GM21447 (cell line): ENCODE data around the gene TAF1A.
A peak's percentile ranks its signal among the peaks of the same experiment; 100 is the strongest.

Experiments used
- ATAC-seq: cut with Tn5 transposase; IDR thresholded peaks from one replicate; pipeline ENCODE4 v1.9.1; 2021; ENCODE audit not compliant: unreplicated experiment

TAF1A gene

DNA sequence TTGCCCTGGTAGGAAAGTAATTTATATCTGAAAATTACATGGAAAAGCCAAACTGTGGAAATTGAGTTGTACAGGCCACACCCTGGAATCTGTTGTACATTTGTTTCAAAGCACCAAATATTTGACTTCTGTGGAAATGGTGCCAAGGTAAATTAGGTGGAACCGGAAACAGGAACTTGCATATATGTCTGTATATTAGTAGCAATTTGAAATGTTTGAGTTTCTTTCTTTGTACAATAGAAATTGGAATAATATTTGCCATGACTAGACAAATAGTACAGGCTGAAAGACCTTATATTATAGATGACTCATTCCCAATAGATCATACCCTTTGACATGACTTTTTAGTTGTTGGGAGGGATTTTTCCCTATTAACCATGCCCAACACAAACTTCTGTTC lies 10.5 kb upstream of the TAF1A start:
- ATAC-seq = no peak

DNA sequence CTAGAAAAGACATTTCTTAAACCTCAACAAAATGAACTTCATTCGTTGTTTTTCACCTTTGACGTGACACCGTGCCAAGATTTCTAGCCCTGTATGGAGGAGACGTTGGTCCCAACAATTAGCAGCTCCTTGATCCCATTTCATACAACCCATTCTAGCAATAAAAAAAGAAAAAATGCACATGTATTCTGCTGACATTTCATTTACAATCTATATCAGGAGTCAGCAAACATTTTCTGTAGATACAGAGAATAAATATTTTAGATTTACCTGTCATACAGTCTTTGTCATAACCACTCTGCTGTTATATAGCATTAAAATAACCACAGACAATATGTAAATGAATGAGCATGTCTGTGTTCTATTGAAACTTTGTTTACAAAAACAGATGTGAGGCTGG lies 7.0 kb upstream of the TAF1A start:
- ATAC-seq = no peak

DNA sequence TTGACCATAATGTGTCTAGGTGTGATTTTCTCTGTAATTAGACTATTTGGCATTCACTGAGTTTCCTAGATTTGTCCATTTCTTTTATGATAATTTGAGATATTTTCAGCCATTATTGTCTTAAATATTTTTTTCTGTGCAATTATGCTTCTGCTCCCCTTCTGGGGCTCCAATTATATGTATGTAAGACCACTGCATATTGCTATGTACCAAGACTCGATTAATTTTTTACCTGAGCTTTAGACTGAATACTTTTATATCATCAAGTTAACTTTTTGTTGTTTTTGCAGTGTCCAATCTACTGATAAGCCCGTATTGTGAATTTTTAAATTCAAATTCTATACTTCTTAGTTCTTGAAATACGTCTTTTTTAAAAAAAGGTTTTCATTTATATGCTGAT lies 5.1 kb upstream of the TAF1A start:
- no peak for ATAC-seq

DNA sequence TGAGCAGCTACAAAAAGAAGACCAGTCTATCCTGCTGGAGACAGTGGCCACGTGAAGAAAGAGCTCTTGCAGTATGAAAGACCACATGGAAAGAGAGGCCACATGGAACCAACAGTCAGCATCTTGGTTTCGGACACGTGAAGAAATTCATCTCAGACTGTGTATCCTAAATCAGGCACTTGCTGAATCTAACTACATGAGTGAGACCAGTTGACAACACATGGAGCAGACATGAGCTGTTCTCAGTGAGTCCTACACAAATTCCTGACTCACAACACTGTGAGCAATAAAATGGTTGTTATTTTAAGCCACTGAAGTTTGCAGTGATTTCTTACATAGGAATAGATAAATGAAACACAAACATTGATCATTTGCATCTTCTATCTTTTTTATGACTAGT lies 2.4 kb upstream of the TAF1A start:
- ATAC-seq = no peak

DNA sequence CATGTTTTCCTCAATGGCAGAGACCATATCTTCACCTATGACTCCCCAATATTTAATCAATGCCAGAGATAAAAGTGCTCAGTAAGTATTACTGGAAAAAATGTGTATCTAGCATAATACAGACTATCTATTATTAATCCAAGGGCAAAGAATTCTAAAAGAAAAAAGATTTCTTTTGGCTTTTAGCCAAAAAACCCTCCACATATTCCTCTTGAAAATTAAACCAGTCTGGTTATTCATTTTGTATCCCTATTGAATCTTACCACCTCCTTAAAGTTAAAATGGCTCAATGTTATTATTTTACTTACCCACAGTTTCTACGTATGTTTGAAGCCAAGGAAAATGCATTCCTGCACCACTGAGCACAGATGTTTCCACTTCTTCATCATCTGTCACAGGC lies 1.6 kb downstream of the TAF1A start:
- ATAC-seq = no peak

DNA sequence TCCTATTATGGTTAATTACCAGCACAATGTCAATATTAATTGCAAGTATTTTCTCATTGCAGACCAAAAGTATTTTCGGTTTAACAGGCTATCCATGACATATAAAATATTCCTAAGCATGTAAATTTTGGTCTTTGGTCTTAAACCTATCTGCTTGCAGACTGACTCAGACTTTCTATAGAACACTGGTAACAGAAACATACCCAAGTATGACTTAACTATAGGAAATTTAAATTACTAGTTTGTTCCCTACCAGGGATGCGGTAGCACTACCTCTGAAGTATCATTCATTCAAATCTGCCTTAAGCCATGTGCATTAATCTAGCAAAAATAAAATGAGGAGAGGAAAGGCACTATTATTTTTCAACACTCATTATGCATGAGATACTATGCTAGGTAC lies 2.9 kb downstream of the TAF1A start:
- ATAC-seq = no peak

DNA sequence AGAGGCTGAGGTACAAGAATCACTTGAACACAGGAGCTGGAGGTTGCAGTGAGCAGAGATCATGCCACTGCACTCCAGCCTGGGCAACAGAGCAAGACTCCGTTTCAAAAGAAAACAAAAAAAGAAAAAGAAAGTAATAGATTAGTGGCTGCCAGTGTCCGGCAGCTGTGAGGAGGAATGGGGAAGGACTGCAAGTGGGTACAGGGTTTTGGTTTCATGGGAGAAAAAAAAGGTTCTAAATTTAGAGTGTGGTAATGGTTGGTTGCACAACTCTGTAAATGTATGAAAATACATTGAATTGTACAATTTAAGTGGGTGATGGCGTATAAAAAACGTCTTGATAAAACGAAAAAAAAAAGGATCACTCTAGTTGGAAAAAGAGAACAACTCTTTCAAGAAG lies 6.7 kb downstream of the TAF1A start:
- ATAC-seq = peak; percentile 94

DNA sequence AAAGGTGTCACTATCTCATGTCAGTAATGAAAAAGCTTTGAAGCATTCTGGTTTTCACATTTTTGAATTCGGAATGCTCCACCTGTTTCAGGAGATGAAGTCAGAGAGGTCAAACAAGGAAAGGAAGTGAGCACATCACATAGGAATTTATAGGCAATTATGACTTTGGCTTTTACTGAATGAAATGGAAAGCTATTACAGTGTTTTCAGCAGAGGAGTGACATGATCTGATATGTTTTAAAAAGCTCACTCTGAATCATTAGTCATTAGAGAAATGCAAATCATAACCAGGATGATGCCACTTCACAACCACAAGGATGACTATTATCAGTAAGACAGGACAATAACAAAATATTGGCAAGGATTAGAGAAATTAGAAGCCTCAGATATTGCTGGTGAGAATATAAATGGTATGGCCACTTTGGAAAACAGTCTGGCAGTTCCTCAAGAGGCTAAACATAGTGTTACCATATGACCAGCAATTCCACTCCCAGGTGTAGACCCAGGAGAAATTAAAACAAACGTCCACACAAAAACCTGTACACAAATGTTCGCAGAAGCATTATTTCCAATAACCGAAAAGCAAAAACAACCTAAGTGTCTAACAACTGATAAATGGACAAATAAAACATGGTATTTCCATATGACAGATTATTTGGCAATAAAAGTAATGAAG lies 7.5 kb downstream of the TAF1A start:
- ATAC-seq = peak; percentile 46

DNA sequence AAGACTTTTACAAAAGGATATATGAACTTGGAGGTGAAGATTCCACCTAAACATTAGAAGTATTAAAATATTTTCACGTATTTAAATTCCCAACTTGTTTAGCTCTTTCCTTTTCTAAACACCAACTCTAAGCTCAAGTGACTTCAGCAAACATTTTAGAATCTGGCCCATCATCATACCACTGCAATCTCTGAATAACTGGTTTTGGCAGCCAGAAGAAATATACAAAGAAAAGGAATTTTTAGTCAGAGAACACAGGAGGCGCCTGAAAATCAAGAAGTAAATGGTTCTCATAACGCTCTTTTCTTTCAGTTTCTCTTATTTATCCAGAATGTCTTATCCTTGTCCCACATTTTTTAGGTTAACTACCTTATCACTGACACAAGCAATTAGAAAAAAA lies 10.4 kb downstream of the TAF1A start:
- no peak for ATAC-seq

DNA sequence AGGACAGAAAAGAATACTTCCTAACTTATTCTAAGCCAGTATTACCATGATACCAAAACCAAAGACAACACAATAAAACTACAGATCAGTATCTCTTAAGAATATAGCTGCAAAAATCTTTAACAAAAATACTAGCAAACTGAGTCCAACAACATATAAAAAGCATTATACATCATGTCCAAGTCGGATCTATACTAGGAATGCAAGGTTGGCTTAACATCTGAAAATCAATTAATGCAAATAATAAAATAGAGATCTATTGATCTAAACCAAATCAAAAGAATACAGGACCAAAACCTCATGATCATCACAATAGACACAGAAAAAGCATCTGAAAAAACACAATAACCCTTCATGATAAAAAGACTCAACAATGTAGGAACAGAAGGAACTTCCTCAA lies 18.9 kb downstream of the TAF1A start:
- no peak for ATAC-seq

DNA sequence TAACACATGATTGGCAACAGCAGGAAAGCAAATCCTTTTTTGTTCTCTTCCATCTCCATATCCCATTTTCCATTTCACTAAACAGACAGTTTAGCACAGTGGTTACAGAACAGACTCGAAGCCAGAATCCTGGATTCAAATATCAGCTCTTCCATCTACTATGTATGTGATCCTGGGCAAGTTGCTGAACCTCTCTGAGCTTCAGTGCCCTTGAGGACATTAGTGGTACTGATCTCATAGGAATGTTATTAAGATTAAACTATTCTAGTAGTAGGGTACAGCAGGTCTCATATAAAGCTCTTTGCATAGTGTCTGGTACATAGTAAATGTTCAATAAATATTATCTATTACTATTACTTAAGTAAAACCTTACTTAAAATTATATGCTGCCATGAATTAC lies 28.1 kb downstream of the TAF1A start:
- ATAC-seq = no peak

DNA sequence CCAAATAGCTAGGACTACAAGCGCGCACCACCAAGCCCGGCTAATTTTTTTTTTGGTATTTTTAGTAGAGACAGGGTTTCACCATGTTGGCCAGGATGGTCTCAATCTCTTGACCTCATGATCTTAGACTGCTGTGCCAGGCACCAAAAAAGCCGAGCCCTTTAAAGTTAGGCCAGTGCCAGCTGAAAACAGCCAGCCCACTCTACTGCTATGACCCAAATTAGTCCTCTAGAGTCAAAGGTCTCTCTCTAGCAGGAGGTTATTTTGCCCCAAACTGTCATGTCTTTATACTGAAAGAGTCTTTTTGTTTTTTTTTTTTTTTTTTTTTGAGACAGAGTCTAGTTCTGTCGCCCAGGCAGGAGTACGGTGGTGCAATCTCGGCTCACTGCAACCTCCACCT lies 32.2 kb downstream of the TAF1A start:
- no peak for ATAC-seq

DNA sequence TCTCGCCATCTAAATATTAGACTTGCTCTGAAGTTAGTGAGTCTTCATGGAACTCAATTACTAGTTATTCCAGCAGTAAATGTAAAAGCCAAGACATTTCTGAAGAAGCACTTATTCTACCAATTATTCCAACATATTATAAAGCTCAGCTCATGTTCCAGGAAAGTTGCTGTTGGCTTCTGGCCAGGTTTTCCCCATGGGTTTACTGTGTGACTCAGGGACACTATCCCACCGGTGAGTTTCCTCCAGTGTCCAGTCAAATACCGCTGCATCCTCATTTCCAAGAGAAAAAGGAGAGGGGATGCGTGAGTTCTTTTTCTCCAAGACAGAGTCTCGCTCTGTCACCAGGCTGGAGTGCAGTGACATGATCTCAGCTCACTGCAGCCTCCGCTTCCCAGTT lies 32.6 kb downstream of the TAF1A start:
- no peak for ATAC-seq

DNA sequence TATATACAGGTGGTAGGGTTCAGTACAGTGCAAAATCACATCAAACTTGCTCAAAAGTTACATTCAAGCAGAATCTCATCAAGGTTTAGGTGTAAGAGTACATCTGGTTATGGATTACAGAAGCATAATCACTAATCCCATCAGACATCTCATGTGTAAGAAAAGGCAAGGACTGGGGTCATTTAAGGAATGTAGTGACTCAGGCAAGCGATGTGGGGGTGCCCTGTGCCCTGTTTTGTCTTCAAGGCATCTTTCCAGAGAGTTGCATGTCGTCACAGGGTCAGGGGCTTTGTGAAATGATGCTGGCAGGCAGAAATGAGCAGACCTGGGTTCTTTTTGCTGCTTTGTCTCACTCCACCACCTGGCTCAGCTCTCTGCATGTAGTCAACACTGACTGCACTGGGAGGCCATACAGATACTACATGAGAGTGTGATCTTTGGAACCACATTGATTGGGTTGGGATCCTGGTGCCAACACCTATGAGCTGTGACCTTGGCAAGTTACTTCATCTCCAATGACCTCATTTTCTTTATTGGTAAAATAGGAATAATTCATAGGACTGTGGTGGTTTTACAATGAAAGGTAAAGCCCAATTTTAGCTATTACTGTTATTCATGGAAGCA lies 33.6 kb downstream of the TAF1A start:
- no peak for ATAC-seq

DNA sequence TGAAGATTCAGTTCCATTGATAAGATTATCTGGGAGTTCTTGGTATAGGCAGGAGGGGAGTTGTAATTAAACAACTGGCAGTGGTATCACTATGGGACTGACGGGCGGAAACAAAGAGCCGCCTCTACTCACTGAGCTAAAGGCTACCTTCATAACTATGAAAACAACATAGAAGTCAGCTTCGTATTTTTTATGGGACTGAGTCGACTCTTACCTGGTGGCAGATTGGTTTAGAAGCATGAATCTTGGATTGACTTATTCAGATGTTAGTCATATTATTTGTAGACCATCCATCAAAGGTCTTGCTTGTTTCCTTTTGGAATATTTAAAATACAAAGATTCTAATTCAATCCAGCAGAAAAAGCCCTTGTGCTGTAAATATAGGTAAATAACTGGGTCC lies 35.6 kb downstream of the TAF1A start:
- no peak for ATAC-seq

DNA sequence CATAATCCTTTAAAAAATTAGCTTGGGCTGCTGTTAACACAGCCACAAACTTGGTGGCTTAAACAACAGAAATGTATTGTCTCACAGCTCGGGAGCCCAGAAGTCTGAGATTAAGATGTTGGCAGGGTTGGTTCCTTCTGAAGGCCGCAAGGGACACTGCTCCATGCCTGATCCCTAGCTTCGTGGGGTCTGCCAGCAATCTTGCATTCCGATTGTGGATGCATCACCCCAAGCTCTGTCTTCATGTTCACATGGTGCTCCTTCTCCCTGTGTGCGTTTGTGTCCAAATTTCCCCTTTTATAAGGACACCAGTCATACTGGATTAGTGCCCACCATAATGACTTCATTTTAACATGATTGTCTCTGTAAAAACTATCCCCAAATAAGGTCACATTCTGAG lies 36.9 kb downstream of the TAF1A start:
- ATAC-seq = no peak

DNA sequence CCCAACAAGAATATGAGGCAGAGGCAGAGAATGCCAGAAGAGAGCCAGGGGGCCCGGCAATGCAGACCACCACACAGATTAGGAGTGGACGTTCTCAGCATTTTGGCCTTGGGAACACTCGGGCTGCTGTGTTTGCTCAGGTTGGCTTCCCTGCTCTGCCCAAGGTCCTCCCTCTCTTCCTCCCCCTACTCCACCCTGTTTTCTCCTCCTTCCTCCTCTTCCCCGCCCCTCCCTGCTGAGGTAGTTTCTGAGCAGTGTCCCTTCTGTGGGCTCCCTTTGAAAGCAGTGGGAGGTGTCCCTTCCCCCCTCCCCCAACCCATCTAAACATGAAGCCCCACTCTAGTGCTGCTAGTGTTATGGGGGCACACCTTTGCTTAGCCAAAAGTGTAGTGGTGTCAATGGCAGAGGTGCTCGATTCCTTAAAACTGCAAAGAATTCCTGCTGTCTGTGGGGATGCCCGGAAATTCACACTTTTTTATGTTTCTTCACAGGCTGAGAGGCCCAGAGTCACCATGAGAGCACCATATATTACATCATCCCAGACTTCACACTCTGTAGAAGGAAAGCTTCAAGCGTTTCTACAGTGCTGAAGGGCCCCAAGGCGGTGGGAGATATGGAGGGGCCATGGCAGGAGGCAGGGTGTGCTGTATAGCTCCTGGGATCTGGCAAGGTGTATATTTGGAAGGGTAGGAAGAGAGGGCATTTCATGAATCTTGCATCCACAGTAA lies 41.6 kb downstream of the TAF1A start, which contains the start of gene HHIPL2:
HHIPL2 (minus strand) TSS at position 161 of the 728 bp plus-strand sequence; CDS start at position 101, 60 bp downstream.
- ATAC-seq = no peak

DNA sequence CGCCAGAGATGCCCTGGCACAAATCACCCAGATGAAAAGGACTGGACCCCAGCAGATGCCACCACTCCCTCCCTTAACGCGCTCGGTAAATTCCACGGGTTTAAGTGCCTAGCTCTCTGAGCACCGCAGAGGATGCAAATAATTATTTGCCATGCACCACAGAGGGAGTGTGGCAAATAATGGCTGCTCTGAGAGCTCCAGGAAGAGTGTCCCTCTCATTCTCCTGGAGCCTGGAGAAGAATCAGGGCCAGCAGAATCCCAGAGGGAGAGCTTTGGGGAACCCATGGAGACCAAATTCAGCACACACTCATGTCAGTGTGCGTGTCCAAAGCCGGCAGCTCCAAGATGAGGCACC lies 42.5 kb downstream of the TAF1A start:
- no peak for ATAC-seq

DNA sequence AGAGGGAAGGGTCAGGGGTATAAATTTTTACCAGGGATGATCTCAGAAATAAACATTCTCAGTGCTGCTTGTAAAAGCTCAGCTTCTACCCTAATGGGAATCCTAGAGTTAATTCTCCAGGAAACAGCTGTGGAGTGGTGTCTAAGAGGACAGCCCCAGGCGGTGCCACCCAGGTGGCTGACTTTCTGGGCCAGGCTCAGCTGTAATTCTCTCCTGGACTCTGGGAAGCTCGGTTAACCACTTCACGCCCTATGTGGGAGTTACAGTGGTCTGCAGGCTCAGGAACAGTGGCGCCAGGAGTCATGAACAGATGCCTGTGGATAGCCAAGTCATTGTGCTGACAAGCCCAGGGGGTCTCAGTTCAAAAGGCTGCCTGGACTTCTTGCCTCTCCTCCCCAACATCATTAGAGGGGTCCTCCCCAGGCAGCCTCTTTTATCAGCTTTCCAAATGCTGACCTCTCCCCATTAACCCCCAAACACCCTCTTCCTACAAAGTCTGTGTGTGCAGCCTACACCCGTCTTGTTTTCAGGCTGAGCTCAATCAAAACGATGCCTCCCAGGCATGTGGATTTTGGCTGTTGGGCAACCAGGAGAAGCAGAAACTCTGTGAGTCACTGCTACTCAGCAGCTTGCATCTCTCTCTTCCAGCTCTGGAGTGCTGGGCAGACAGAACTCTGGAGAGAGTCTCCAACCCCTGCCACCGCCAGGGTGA lies 43.0 kb downstream of the TAF1A start:
- ATAC-seq = no peak

DNA sequence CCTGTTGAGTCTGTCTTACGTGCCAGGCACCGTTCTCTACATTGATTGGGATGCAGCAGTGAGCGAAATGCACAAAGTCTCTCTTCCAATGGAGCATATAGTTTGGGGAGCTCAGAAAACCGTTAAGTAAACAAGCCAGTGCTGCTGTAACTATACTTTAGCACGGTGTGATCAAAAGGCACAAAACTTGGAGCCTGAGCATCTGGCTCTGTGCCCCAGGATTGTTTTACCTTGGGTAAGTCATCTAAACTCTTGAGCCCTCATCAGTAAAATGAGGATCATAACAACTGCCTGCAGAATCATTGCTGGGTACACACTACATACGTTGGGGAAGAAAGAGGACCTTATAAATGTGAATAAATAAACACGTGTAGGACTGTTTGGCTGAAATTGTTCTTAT lies 43.6 kb downstream of the TAF1A start:
- ATAC-seq = no peak

DNA sequence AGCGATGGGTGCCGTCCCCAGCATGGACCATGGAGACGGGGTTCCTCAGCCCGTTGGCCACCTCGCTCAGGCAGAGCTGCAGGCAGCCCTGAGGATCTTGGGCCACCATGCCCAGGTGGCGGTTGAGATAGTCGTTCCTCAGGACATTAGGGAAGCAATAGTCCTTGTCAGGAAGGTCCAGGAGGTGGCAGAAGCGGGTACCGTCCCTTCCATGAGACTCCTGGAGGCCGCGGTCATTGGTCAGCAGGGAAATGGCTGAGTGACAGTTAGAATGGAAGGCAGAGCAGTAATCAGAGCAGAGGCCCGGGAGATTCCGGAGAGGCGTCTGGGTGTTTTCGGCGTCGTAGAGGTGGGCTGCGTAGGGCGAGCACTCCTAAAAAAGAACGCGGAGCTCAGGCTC lies 45.9 kb downstream of the TAF1A start:
- no peak for ATAC-seq

DNA sequence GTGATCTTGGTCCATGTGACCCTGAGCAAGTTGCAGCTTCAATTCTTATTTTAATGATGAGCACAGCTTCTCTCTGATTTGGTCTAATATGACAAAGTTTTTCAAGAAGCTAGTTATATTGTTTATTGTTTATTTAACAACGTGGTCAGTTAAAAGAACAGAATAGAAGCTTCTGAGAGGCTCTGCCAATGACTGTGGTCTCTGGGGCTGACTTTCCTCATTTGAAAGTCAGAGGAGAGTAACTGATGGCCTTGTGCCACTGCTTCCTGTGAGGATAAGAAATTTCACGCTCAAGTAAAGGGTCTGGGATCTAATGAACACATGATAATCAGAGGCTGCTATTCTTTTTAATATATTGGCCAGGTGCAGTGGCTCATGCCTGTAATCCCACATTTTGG lies 49.1 kb downstream of the TAF1A start:
- no peak for ATAC-seq
